Fibroblast of pulmonary artery (primary cell): ENCODE results near the gene OR4Q3.
"Not testable (repeated sequence)": the region's sequence is repeated elsewhere in the genome, so short reads cannot be mapped to it uniquely, and the experiment has no call there.

Experiments
- DNase-seq: peaks from one replicate; pipeline ENCODE4 v3.0.0-alpha.2; 2010; ENCODE audit warnings: low read depth
- H3K4me3 ChIP-seq: replicated peaks from 2 replicates; pipeline ENCODE4 v1.5.1; 2011; ENCODE audit warnings: low read depth, mild to moderate bottlenecking, control low read depth, low read length, moderate library complexity
- TF ChIP-seq, protein P1 (sequence below): IDR thresholded peaks from 2 replicates; pipeline ENCODE4 v1.5.1; 2011; ENCODE audit warnings: mild to moderate bottlenecking, control low read depth, low read length, inconsistent platforms; ENCODE audit errors: missing control alignments

OR4Q3 gene

DNA sequence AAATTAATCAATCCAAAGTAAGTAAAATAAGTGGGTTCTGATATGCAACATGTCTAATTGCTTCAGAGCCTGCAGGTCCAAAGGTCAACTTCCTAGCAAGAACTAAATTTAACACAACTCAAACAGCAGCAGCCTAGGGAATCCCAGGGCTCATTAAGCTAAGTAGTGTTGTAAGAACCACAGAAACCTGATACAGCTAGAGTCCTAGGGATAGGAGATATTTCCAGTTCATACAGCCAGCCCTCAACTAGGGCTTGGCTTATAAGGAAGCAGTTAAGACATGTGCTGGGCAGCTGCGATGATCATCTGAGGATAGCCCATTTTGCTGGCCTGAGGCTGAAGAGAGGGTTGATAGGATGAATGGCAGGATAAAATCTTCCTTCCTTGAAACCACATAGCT, at the start of gene OR4Q3:
Gene OR4Q3, plus strand, starts transcription at position 316 of the 400 bp plus-strand sequence.
- no peak within 1 kb of the TSS for H3K4me3 ChIP-seq
- TF ChIP-seq, protein P1, sequence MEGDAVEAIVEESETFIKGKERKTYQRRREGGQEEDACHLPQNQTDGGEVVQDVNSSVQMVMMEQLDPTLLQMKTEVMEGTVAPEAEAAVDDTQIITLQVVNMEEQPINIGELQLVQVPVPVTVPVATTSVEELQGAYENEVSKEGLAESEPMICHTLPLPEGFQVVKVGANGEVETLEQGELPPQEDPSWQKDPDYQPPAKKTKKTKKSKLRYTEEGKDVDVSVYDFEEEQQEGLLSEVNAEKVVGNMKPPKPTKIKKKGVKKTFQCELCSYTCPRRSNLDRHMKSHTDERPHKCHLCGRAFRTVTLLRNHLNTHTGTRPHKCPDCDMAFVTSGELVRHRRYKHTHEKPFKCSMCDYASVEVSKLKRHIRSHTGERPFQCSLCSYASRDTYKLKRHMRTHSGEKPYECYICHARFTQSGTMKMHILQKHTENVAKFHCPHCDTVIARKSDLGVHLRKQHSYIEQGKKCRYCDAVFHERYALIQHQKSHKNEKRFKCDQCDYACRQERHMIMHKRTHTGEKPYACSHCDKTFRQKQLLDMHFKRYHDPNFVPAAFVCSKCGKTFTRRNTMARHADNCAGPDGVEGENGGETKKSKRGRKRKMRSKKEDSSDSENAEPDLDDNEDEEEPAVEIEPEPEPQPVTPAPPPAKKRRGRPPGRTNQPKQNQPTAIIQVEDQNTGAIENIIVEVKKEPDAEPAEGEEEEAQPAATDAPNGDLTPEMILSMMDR = no peak
- no peak for DNase-seq

DNA sequence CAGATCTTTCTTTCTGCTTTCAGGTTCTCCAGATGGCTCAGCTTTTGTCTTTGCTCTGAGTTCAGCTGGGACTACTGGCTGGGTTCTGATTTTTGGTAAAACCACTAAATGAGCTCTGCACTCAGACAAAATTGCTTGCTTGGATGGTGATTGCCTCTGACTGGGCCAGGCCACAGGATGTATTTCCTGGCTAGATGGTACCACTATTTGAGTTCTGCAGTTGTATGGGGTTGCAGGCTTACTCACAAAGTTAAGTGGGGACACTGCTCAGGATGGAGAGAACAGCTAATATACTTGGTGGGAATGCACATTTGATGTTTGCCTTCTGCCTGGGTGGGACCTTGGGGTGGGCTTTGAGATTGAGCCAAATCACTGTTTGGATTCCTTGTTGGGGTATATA, 14.0 kb upstream of the OR4Q3 start:
- DNase-seq = no peak
- TF ChIP-seq, protein P1 = no peak
- H3K4me3 ChIP-seq = no peak overlapping the region

DNA sequence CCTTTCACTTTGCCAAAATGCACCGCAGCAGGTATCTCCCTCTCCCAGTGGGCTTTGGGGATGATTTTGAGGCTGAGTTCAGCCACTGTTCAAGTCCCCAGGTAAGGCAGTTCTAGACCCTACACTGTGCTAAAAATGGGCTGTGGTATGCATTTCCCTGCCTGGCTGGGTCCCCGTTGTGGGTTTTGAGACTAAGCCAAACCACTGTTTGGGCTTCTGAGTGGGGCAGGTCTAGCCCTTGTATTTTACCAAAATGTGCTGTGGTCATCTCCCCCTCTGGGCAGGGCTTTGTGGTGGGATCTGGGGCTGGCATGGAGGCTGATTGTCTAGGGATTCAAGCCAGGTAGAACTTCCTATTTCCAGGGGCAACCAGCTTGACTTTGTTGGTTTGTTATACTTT, 13.6 kb upstream of the OR4Q3 start:
- TF ChIP-seq, protein P1 = no peak
- DNase-seq = no peak
- no peak overlapping the region for H3K4me3 ChIP-seq

DNA sequence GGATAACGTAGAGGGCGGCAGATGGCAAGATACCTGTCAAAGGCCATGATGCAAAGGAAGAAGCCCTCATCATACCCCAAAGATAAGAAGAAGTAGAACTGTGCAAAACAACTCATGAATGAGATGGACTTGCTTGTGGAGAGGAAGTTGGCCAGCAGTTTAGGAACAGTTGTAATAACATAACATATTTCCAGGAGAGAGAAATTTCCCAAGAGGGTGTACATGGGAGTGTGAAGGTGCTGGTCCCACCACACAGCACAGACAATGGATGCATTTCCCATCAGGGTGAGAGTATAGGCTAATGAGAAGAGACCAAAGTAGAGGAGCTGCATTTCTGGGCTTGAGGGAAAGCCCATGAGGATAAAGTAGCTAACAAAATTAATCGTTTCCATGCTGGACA, 9.5 kb upstream of the OR4Q3 start:
- DNase-seq, H3K4me3 ChIP-seq: not testable (repeated sequence)

DNA sequence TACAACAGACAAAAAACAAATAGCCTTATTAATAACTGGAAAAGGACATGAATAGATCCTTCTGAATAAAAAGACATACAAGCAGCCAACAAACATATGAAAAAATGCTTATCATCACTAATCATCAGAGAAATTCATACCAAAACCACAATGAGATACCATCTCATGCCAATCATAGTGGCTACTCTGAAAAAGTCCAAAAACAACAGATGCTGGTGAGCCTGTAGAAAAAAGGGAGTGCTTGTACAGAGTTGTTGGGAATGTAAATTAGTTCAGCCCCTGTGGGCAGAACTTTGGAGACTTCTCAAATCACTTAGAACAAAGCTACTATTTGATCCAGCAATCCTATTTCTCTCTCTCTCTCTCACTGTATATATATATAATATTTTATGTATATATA, 8.9 kb downstream of the OR4Q3 start:
- not testable (repeated sequence) for DNase-seq, H3K4me3 ChIP-seq

DNA sequence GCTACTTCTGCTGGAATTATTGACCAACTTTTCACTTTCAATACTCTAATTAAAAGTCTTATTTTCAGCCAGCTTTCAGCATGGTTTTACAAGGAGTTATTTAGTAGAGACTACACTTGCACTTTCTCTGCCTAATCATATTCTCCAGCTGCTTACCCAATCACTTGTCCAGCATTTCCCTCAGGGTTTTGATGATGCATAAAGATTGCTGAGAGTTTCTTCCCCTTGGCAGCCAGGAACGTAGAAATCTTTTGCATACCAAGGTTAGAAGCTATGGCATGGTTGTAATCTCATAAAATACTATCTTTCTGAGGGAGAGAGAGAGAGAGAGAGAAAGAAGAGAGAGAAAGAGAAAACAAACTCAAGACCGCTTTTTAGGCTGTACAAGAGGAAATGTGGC, 10.8 kb downstream of the OR4Q3 start:
- TF ChIP-seq, protein P1 = no peak
- no peak for DNase-seq
- H3K4me3 ChIP-seq = no peak overlapping the region

DNA sequence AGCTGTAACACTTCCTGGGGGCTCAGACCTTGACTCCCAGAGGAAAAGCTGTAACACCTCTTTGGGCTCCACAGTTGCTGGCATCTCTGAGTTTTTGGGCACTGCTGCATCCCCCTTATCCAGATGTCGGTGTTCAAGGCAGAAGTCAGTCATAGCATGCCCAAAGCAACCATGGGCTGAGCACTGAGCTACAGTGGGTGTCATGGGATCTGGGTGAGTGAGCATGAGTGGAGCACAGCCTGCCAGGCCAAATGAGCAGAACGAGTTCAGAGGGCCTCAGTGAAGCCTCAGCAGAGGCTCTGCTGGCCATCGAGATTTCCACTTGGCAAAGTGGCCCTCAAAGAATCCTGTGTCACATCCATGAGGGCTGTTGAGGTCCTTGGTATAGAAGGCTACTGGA, 28.1 kb downstream of the OR4Q3 start:
- DNase-seq, H3K4me3 ChIP-seq: not testable (repeated sequence)

GRCh38 chr14:19771895-19772430, 28.6 kb downstream of the OR4Q3 start:
- no peak for DNase-seq
- H3K4me3 ChIP-seq = no peak overlapping the region
- TF ChIP-seq, protein P1 = no peak

DNA sequence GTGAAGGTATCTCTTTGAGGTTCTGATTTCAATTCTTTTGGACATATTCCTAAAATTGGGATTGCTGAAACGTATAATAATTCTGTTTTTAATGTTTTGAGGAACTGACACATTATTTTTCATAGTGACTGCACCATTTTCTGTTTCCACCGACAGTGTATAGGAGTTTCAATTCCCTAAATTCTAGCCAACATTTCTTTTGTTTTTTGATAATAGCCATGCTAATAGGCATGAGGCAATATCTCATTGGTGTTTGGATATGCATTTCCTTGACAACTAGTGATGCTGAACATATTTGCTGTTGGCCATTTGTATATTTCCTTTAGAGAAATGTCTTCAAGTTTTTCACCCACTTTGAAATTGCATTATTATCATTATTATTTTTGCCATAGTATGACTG, 29.1 kb downstream of the OR4Q3 start:
- not testable (repeated sequence) for H3K4me3 ChIP-seq, DNase-seq

- H3K4me3 ChIP-seq, DNase-seq: not testable (repeated sequence)
Measured at GRCh38 chr14:19773204-19773603, 29.8 kb downstream of the OR4Q3 start, which contains the start of gene OR4M1. OR4M1 (plus strand) TSS chr14:19773504; CDS start chr14:19780323, 6,819 bp downstream.
